Testis (tissue), 2 donors: ENCODE measurements around the gene IL17REL.

Experiments used
- CTCF ChIP-seq, 3 experiments: fragments of 450-650 bp in 2 of 3; fragments of 200-600 bp in 1 of 3; sonication (generic) in 1 of 3; IDR thresholded peaks; one replicate each; pipeline ENCODE4 v1.5.1; 2016 to 2019; ENCODE audit warnings: antibody characterized with exemption in 3 of 3, mild to moderate bottlenecking in 2 of 3, moderate library complexity in 1 of 3
- POLR2A ChIP-seq: fragments of 450-650 bp; IDR thresholded peaks from one replicate; pipeline ENCODE4 v1.6.1; 2017; ENCODE audit warnings: antibody characterized with exemption, mild to moderate bottlenecking, moderate library complexity

- TF ChIP-seq CTCF (IDR thresholded peaks at IDR 0.05) (no peak), POLR2A (no peak)
Observed at GRCh38 chr22:49960159-49961004, 52.2 kb downstream of the IL17REL start, which contains the start of gene PIM3.
